GM12892 (cell line): ENCODE data around the gene GPR34.

Experiments used
- POLR2A ChIP-seq: IDR thresholded peaks from 2 replicates; pipeline ENCODE4 v1.6.1; 2011; ENCODE audit warnings: low read depth, low read length, control low read depth
- TAF1 ChIP-seq: IDR thresholded peaks from 2 replicates; pipeline ENCODE4 v1.6.1; 2011; ENCODE audit warnings: low read depth, mild to moderate bottlenecking, control low read depth, low read length, borderline replicate concordance

- TF ChIP-seq TAF1 = no peak
- no peak for TF ChIP-seq POLR2A
These were observed 28.1 kb downstream of the GPR34 start for GRCh38 chrX:41716767-41717473.
